ENCODE measurements around the gene TMEM187.

The TMEM187 gene

GRCh38 chrX:154006947-154007346 lies 34.4 kb downstream of the TMEM187 start:
- DNase-seq, result no peak

- no peak for DNase-seq
These were observed 36.0 kb downstream of the TMEM187 start for GRCh38 chrX:154008521-154008920.

- DNase-seq, result no peak
These were observed 38.0 kb downstream of the TMEM187 start for GRCh38 chrX:154010330-154011087.

- no peak for DNase-seq
These were observed 39.1 kb downstream of the TMEM187 start for GRCh38 chrX:154011376-154012335.

- no peak for DNase-seq
These were observed 39.9 kb downstream of the TMEM187 start for GRCh38 chrX:154012336-154012991.

GRCh38 chrX:154013001-154013421 lies 40.5 kb downstream of the TMEM187 start:
- DNase-seq, result no peak

GRCh38 chrX:154013614-154014360 lies 41.2 kb downstream of the TMEM187 start:
- peak; percentile 57 for DNase-seq

- DNase-seq, result no peak
These were observed 42.2 kb downstream of the TMEM187 start for GRCh38 chrX:154014429-154015380.

GRCh38 chrX:154015581-154016264 lies 43.2 kb downstream of the TMEM187 start:
- no peak for DNase-seq

GRCh38 chrX:154016366-154017076 lies 44.0 kb downstream of the TMEM187 start:
- DNase-seq, result no peak

- no peak for DNase-seq
These were observed 45.4 kb downstream of the TMEM187 start for GRCh38 chrX:154017766-154018517.

- DNase-seq, result no peak
These were observed 46.0 kb downstream of the TMEM187 start for GRCh38 chrX:154018518-154019060.

GRCh38 chrX:154019061-154019621 lies 46.6 kb downstream of the TMEM187 start:
- no peak for DNase-seq

GRCh38 chrX:154019633-154020528 lies 47.3 kb downstream of the TMEM187 start, which contains the start of gene IRAK1:
Gene IRAK1 (minus strand): TSS chrX:154019902. CDS start chrX:154019812, 90 bp downstream.
- DNase-seq, result peak; percentile 57

GRCh38 chrX:154020536-154021115 lies 48.1 kb downstream of the TMEM187 start:
- DNase-seq, result no peak

- DNase-seq, result no peak
These were observed 48.6 kb downstream of the TMEM187 start for GRCh38 chrX:154021131-154021611.

- DNase-seq, result no peak
These were observed 49.6 kb downstream of the TMEM187 start for GRCh38 chrX:154022108-154022507.
